Measurements from ENCODE around the gene FER1L5.

Gene FER1L5

DNA sequence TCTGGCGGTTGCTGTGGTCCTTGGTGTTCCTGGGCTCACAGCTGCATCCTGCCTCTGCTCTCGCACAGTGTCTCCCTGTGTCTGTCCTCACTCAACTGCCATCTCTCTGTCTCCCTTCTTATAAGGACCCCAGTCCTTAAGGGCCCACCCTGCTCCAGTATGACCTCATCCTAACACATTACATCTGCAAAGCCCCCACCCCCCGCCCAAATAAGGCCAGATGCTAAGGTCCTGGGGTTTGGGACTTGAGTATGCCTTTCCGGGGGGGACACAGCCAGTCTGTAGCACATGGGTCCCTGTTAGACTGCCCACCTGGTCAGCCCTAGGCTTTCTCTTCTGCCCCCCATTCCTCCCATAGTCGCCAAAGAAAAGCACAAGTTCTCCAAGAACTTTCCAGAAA, 40.7 kb downstream of the FER1L5 start:
- TF ChIP-seq FOXM1 (IDR thresholded peaks at IDR 0.05; ENCODE audit: borderline replicate concordance, low read depth) (no peak), RAD21 (IDR thresholded peaks at IDR 0.05; ENCODE audit: low read depth) (no peak), EGR1 (IDR thresholded peaks at IDR 0.05) (no peak), ZBTB7A (IDR thresholded peaks at IDR 0.05; ENCODE audit: low read depth) (no peak), NFIC (IDR thresholded peaks at IDR 0.05) (no peak), YY1 (IDR thresholded peaks at IDR 0.05; ENCODE audit: low read depth) (no peak), EP300 (IDR thresholded peaks at IDR 0.05; ENCODE audit: borderline replicate concordance) (no peak), TEAD4 (IDR thresholded peaks at IDR 0.05) (no peak), CREB1 (IDR thresholded peaks at IDR 0.05; ENCODE audit: low read depth) (no peak), TAF1 (IDR thresholded peaks at IDR 0.05; ENCODE audit: low read depth) (no peak)
- TF ChIP-seq, protein P1, sequence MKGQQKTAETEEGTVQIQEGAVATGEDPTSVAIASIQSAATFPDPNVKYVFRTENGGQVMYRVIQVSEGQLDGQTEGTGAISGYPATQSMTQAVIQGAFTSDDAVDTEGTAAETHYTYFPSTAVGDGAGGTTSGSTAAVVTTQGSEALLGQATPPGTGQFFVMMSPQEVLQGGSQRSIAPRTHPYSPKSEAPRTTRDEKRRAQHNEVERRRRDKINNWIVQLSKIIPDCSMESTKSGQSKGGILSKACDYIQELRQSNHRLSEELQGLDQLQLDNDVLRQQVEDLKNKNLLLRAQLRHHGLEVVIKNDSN (IDR thresholded peaks at IDR 0.05) = no peak
- TF ChIP-seq, protein P2, sequence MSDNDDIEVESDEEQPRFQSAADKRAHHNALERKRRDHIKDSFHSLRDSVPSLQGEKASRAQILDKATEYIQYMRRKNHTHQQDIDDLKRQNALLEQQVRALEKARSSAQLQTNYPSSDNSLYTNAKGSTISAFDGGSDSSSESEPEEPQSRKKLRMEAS (IDR thresholded peaks at IDR 0.05) = no peak

DNA sequence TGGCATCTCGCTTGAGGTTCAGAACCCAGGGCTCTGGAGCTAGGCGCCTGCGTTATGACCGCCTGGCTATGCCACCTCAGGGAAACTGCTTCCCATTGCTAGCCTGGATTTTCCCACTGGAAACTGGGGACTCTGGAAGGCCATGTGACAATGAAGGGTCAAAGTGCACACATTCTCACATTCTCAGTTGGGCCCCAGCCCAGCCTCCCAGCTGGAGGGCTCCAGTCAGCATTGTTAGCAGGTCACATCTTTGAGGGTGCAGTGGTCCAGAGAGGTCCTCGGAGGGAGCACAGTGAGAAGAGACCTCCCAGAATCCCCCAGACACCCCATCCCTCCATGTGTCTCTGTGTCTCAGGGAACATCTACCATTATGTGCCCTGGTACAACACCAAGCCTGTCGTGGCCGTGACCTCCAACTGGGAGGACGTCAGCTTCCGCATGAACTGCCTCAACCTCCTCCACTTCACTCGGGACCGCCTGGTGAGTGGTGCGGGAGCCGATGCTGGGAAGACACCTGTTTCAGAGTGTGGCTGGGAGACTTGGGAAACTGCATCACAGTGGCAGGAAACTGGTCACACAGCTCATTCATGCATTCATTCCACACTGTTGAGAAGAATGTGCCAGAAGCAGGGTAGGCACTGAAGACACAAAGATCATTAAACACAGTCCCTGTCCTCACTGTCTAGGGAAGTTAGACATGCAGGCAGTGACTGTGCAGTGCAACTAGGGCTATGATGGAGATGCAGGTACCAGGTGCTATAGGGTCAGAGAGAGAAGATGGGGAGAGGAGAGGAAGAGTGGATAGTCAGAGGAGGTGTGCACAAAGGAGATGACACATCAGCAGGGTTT, 41.6 kb downstream of the FER1L5 start:
- TF ChIP-seq EGR1 (IDR thresholded peaks at IDR 0.05) (no peak), ZBTB7A (IDR thresholded peaks at IDR 0.05; ENCODE audit: low read depth) (no peak), CEBPB (IDR thresholded peaks at IDR 0.05) (no peak), FOXM1 (IDR thresholded peaks at IDR 0.05; ENCODE audit: borderline replicate concordance, low read depth) (no peak), RAD21 (IDR thresholded peaks at IDR 0.05; ENCODE audit: low read depth) (no peak), TCF12 (IDR thresholded peaks at IDR 0.05; ENCODE audit: low read depth) (no peak), TEAD4 (IDR thresholded peaks at IDR 0.05) (no peak)
- TF ChIP-seq, protein P3, sequence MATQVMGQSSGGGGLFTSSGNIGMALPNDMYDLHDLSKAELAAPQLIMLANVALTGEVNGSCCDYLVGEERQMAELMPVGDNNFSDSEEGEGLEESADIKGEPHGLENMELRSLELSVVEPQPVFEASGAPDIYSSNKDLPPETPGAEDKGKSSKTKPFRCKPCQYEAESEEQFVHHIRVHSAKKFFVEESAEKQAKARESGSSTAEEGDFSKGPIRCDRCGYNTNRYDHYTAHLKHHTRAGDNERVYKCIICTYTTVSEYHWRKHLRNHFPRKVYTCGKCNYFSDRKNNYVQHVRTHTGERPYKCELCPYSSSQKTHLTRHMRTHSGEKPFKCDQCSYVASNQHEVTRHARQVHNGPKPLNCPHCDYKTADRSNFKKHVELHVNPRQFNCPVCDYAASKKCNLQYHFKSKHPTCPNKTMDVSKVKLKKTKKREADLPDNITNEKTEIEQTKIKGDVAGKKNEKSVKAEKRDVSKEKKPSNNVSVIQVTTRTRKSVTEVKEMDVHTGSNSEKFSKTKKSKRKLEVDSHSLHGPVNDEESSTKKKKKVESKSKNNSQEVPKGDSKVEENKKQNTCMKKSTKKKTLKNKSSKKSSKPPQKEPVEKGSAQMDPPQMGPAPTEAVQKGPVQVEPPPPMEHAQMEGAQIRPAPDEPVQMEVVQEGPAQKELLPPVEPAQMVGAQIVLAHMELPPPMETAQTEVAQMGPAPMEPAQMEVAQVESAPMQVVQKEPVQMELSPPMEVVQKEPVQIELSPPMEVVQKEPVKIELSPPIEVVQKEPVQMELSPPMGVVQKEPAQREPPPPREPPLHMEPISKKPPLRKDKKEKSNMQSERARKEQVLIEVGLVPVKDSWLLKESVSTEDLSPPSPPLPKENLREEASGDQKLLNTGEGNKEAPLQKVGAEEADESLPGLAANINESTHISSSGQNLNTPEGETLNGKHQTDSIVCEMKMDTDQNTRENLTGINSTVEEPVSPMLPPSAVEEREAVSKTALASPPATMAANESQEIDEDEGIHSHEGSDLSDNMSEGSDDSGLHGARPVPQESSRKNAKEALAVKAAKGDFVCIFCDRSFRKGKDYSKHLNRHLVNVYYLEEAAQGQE (IDR thresholded peaks at IDR 0.05; ENCODE audit: low read depth) = no peak

DNA sequence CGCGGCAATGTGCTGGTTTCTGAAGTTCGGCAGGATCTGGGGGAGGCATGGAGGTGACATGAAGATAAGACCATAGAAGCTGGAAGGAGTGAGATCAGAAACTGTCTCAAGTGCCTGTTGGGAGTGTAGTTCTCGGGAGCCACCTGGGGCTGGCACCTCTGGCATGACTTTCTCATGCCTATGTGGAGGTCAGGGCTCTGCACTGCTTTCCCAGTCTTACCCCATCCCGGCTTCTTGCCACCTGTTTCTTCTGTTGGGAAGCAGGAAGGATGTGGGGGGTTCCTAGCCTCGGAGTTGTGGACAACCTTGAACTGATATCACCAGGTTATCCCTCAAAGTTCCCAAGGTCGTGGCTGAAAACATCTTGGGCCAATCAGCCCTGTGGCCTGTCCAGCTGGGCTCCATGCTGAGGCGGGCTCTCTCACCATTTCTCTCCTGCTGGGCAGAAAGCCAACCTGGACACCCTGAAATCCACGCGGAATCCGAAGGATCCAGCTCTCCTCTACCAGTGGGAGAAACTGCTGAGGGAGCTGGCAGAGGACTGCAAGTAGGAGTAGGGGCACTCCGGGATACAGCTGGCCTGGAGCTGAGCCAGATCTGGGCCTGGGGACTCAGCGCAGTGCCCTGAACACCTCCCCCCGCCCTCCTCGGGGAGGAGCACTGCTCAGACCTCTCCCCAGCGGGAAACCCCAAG, 42.5 kb downstream of the FER1L5 start:
- TF ChIP-seq YY1 (IDR thresholded peaks at IDR 0.05; ENCODE audit: low read depth) (no peak), EGR1 (IDR thresholded peaks at IDR 0.05) (no peak), CREB1 (IDR thresholded peaks at IDR 0.05; ENCODE audit: low read depth) (no peak), RAD21 (IDR thresholded peaks at IDR 0.05; ENCODE audit: low read depth) (no peak), NFIC (IDR thresholded peaks at IDR 0.05) (no peak), CEBPB (IDR thresholded peaks at IDR 0.05) (no peak), TEAD4 (IDR thresholded peaks at IDR 0.05) (no peak), FOXM1 (IDR thresholded peaks at IDR 0.05; ENCODE audit: borderline replicate concordance, low read depth) (no peak)
- TF ChIP-seq, protein P2 (IDR thresholded peaks at IDR 0.05) = no peak

DNA sequence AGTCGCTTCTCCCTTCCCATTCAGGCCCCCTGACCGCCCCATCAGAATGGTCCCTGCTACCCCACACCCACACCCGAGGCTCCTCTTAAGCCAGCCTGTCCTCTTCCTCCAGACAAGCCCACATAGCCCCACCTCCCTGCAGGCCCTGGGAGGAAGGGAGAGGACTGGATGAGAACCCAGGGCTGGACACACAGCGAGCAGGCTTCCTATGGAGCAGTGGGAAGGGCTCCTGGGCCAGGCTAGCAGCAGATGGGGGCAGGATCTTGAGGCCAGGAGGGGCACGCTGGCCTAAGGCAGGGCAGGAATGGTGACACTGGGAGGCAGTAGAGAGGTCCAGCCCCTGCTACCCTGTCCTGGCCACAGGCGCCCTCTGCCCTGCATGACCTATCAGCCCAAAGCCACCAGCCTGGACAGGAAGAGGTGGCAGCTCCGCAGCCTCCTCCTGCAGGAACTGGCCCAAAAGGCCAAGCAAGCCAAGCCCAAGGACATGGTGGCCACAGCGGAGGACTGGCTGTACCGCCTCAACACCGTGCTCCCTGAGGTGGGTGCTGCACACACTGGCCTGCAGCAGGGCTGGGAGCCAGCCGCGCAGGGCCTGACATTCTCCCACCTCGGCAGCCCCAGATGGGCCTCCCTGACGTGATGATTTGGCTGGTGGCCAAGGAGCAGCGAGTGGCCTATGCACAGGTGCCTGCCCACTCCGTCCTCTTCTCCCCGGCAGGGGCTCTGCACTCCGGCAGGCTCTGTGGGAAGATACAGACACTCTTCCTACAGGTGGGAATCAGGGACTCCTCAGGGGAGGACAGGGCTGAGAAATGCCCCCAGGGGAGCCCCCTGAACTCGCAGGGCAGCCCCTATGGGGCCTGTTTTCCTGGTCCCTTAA, 43.3 kb downstream of the FER1L5 start:
- TF ChIP-seq TCF12 (IDR thresholded peaks at IDR 0.05; ENCODE audit: low read depth) (no peak), EGR1 (IDR thresholded peaks at IDR 0.05) (no peak), NFIC (IDR thresholded peaks at IDR 0.05) (peak; percentile 88), YY1 (IDR thresholded peaks at IDR 0.05; ENCODE audit: low read depth) (no peak)
- TF ChIP-seq, protein P2 (IDR thresholded peaks at IDR 0.05) = peak; percentile 34; the same call in 1 of the 2 replicates

DNA sequence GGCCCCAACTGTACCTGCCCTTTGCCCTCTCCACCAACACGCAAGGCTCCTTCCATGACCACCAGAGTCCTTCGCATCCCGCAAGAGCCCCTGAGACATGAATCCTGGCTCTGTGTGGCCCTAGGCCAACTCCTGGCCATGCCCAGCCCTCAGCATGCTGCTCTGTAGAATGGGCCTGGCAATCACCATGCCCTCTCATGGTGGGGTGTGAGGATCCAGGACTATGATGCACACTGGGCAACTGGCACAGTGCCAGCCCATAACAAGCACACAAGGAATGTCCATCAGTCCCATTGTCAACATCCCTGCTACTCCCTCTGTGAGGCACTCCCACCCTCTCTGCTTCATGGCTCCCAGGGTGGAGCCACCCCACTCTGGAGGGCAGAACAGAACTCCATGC, 44.7 kb downstream of the FER1L5 start:
- TF ChIP-seq, protein P1 (IDR thresholded peaks at IDR 0.05) = no peak
- TF ChIP-seq NFIC (IDR thresholded peaks at IDR 0.05) = peak; percentile 65

DNA sequence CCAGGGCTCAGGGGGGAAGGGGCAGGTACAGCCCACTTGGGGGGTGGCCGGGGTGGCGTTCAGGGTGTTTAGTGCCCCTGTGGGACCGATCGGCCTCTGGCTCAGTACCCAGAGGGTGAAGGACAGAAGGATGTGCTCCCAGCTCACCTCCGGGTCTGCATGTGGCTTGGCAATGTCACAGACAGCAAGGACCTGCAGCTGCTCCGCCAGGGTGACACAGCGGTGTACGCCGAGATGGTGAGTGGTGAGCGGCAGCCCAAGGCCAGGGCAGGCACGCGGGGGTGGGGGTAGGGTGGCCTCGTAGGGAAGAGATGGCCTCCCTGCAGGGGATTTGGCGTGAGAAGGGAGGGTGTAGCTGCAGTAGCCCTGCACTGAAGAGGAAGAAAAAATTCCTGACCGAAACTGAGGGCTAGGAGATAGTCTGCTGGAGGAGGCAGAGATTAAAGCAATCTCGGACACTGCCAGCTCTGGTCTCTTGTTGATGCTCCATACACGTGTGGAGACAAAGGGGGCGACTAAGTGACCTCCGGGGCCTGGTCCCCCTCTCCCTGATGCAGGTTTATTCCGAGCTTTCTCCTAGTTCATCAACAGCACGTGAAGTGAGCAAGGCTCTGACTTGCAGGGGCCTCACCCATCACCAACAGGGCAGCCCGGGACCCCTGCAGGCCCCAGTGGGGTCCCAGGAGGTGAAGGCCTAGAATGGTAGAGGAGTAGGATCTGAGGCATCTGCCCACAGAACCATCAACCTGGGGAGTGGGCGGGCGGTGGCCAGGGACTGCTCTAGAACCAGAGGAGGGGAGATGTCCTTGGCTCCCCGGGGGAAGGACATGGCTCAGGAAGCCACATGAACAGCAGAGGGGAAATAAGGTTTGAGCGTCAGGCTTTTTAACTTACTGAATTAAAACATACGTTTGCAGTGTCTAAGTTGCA, 45.4 kb downstream of the FER1L5 start:
- TF ChIP-seq, protein P2 (IDR thresholded peaks at IDR 0.05) = no peak
